K562 treated with DMSO at 1 percent for 24 hours (cell line): ENCODE results near the gene ACD. TPM values are rescaled to one million over a fixed set of nuclear protein-coding genes. Genes with fewer than 3 reads are reported as not detected.

Experiments
- total RNA-seq: library from RNA; unstranded; fragments of 300-600 nt; gene quantifications from 2 replicates; pipeline ENCODE4 v1.2.3, GENCODE V29; 2022; ENCODE audit warnings: low read depth; ENCODE audit not compliant: insufficient read depth

Gene ACD
- total RNA-seq, result 51.6 and 54.9 TPM in 2 replicates

GRCh38 chr16:67659675-67660563 lies at the start of gene ACD:
ACD (minus strand) TSS chr16:67660260; CDS start chr16:67660220, 40 bp downstream.

GRCh38 chr16:67666559-67667452 lies 6.7 kb upstream of the ACD start, which contains the start of the genes C16orf86 and ENKD1:
C16orf86 (plus strand) TSS chr16:67666814; CDS start chr16:67666971, 157 bp downstream.
ENKD1 (minus strand) TSS chr16:67666750; CDS start chr16:67666442, 308 bp downstream.

DNA sequence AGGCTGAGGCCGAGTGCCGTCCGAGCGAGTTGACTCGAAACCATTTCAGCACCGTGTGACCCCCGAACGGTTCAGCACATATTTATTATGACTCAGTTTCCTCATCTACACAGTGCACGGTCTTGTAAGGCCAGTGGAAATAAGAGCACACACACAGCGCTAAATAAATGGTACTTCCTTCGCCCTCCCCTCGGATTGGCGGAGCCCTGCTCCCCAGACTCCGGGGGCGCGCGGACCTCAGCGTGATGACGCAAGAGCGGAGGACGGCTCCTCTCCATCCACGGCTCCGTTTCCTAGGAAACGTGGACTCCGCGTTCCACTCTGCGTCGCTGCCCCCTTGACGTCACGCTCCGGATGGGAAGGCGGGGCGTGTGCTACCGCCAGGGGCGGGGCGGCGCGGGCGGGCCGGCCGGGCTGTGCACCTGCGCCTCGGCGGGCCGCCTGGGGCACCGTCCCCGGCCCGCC lies 536 bp upstream of the ACD start, which contains the start of gene PARD6A:
Gene PARD6A (plus strand): TSS at position 397 of the 465 bp plus-strand sequence. CDS start 79 bp downstream, outside the sequence.

Other genes with a start within 250 kb of the ACD start
- gene ZDHHC1, start 243.8 kb downstream of the ACD start, total RNA-seq, result 0.24 and 0.64 TPM in 2 replicates
- gene HSD11B2, start 229.1 kb downstream of the ACD start, total RNA-seq, result 0.28 TPM in 1 of 2 replicates, not detected in the other
- gene ATP6V0D1, start 179.1 kb downstream of the ACD start, total RNA-seq, result 204 and 205 TPM in 2 replicates
- gene AGRP, start 176.7 kb downstream of the ACD start, total RNA-seq, result not detected in 2 replicates
- gene RIPOR1, start 131.4 kb downstream of the ACD start, total RNA-seq, result 13.1 and 20.4 TPM in 2 replicates
- gene CTCF, start 97.7 kb downstream of the ACD start, total RNA-seq, result 36.6 and 38.1 TPM in 2 replicates
- gene CARMIL2, start 15.1 kb downstream of the ACD start, total RNA-seq, result 2.0 TPM in 2 replicates
- gene PARD6A, start 700 bp upstream of the ACD start, total RNA-seq, result 1.3 and 4.6 TPM in 2 replicates
- gene ENKD1, start 6.5 kb upstream of the ACD start, total RNA-seq, result 17.9 and 18.4 TPM in 2 replicates
- 1.1 and 2.5 TPM in 2 replicates for gene C16orf86, start 6.6 kb upstream of the ACD start, total RNA-seq
- gene GFOD2, start 59.1 kb upstream of the ACD start, total RNA-seq, result 19.9 and 22.5 TPM in 2 replicates
- gene RANBP10, start 146.3 kb upstream of the ACD start, total RNA-seq, result 16.9 and 17.6 TPM in 2 replicates
- gene TSNAXIP1, start 146.6 kb upstream of the ACD start, total RNA-seq, result 0.10 TPM in 1 of 2 replicates, not detected in the other
- 58.7 and 62.7 TPM in 2 replicates for gene THAP11, start 182.1 kb upstream of the ACD start, total RNA-seq
- 76.3 and 84.1 TPM in 2 replicates for gene NUTF2, start 186.7 kb upstream of the ACD start, total RNA-seq
- 67.2 and 75.8 TPM in 2 replicates for gene CENPT, start 187.4 kb upstream of the ACD start, total RNA-seq
- gene EDC4, start 212.8 kb upstream of the ACD start, total RNA-seq, result 91.7 and 98.7 TPM in 2 replicates
- 2.9 and 3.1 TPM in 2 replicates for gene NRN1L, start 224.6 kb upstream of the ACD start, total RNA-seq
- 46.0 and 46.8 TPM in 2 replicates for gene PSKH1, start 233.0 kb upstream of the ACD start, total RNA-seq